ENCODE data around the gene PPP1R9A.

Gene PPP1R9A

DNA sequence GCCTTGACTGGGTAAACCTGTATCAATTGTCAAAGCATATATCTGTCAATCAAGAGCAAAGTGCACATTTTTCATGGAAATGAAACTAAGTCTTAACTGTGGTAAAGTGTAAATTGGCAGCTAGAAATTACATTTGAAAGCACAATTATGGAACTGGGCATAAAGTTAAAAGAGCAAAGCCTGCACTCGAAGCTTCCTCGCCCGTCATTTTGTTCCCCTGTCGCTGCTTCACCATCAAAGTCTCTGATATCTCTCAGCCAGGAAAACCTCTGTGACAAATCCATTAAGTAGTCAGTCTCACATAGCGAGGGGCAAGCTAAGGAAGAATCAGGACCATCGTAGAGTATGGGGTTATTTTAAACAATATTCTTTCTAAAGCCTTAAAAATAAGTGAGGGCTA is 389.1 kb downstream of the PPP1R9A start:
- no peaks in the 10 kb centered on the region for H3K27me3 ChIP-seq (ENCODE audit: control insufficient read depth, insufficient read depth, low read length)
- H3K9me3 ChIP-seq (ENCODE audit: control insufficient read depth, insufficient read depth, low read length): no peaks in the 10 kb centered on the region
- no peaks in the 10 kb centered on the region for H3K4me1 ChIP-seq (ENCODE audit: control insufficient read depth, insufficient read depth, low read length)
- H3K27ac ChIP-seq (ENCODE audit: low read depth, low read length): no peak overlapping the region
- H3K9ac ChIP-seq (ENCODE audit: low read depth, low read length): no peak overlapping the region
- no peak overlapping the region for H3K4me3 ChIP-seq (ENCODE audit: low read depth, low read length)
- no peaks in the 10 kb centered on the region for H3K36me3 ChIP-seq (ENCODE audit: control insufficient read depth, insufficient read depth, low read length)

GRCh38 chr7:95297041-95297440 is 389.6 kb downstream of the PPP1R9A start:
- no peak overlapping the region for H3K9ac ChIP-seq (ENCODE audit: low read depth, low read length)
- H3K9me3 ChIP-seq (ENCODE audit: control insufficient read depth, insufficient read depth, low read length): no peaks in the 10 kb centered on the region
- H3K4me1 ChIP-seq (ENCODE audit: control insufficient read depth, insufficient read depth, low read length): no peaks in the 10 kb centered on the region
- H3K27ac ChIP-seq (ENCODE audit: low read depth, low read length): no peak overlapping the region
- no peaks in the 10 kb centered on the region for H3K27me3 ChIP-seq (ENCODE audit: control insufficient read depth, insufficient read depth, low read length)
- H3K36me3 ChIP-seq (ENCODE audit: control insufficient read depth, insufficient read depth, low read length): no peaks in the 10 kb centered on the region
- no peak overlapping the region for H3K4me3 ChIP-seq (ENCODE audit: low read depth, low read length)

- H3K27ac ChIP-seq (ENCODE audit: low read depth, low read length): no peak overlapping the region
- no peaks in the 10 kb centered on the region for H3K36me3 ChIP-seq (ENCODE audit: control insufficient read depth, insufficient read depth, low read length)
- H3K9me3 ChIP-seq (ENCODE audit: control insufficient read depth, insufficient read depth, low read length): no peaks in the 10 kb centered on the region
- no peak overlapping the region for H3K9ac ChIP-seq (ENCODE audit: low read depth, low read length)
- no peak overlapping the region for H3K4me3 ChIP-seq (ENCODE audit: low read depth, low read length)
- H3K4me1 ChIP-seq (ENCODE audit: control insufficient read depth, insufficient read depth, low read length): no peaks in the 10 kb centered on the region
- H3K27me3 ChIP-seq (ENCODE audit: control insufficient read depth, insufficient read depth, low read length): no peaks in the 10 kb centered on the region
Measured at GRCh38 chr7:95298091-95298490, 390.7 kb downstream of the PPP1R9A start.

DNA sequence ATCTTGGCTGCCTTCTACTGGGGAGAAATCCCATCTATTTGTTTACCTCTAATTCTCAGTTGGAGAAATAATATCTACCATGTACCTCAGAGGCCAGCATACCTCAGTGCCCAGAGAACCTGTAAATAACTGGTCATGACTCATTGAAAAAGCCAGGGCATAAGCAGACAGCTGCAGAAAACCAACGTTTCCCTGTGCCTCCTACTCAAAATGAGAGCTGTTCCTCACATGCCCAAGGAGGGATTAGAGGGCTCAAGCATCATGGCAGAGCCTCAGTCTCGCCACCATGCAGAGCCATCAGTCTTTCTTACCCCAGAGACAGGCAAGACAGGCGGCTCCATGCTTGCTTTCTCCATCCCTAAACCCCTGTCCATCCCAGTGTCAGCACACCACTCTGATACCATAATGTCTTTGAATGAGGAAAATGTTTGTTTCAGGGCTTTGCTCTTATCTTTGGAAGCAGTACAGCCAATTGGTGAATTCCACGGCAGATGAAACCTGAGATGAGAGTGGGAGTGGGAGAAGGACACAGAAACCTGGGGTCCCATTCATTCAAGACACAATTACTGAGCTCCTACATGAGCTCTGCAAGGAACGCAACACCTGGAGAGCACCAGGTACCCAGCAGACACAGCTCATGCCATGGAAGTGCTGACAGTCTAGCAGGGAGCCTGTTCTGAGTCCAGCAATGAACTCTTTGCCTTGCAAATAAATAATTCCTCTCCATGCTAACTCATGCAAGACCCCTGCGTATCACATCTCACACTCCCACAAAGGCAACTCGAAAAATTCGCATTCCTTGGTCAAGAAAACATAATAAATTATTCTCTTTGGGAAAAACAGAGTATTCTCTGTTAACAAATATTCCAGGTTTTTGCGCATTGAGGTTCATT is 395.9 kb downstream of the PPP1R9A start:
- Histone ChIP-seq H3K9ac (ENCODE audit: low read depth, low read length) (no peak overlapping the region), H3K27ac (ENCODE audit: low read depth, low read length) (no peak overlapping the region), H3K36me3 (ENCODE audit: control insufficient read depth, insufficient read depth, low read length) (no peaks in the 10 kb centered on the region), H3K9me3 (ENCODE audit: control insufficient read depth, insufficient read depth, low read length) (no peaks in the 10 kb centered on the region), H3K27me3 (ENCODE audit: control insufficient read depth, insufficient read depth, low read length) (no peaks in the 10 kb centered on the region), H3K4me3 (ENCODE audit: low read depth, low read length) (no peak overlapping the region), H3K4me1 (ENCODE audit: control insufficient read depth, insufficient read depth, low read length) (no peaks in the 10 kb centered on the region)

- no peak overlapping the region for H3K9ac ChIP-seq (ENCODE audit: low read depth, low read length)
- H3K27me3 ChIP-seq (ENCODE audit: control insufficient read depth, insufficient read depth, low read length): no peaks in the 10 kb centered on the region
- H3K4me1 ChIP-seq (ENCODE audit: control insufficient read depth, insufficient read depth, low read length): no peaks in the 10 kb centered on the region
- no peak overlapping the region for H3K27ac ChIP-seq (ENCODE audit: low read depth, low read length)
- no peaks in the 10 kb centered on the region for H3K9me3 ChIP-seq (ENCODE audit: control insufficient read depth, insufficient read depth, low read length)
- H3K4me3 ChIP-seq (ENCODE audit: low read depth, low read length): no peak overlapping the region
- H3K36me3 ChIP-seq (ENCODE audit: control insufficient read depth, insufficient read depth, low read length): no peaks in the 10 kb centered on the region
Measured at GRCh38 chr7:95304990-95305389, 397.6 kb downstream of the PPP1R9A start.

GRCh38 chr7:95309951-95310350 is 402.6 kb downstream of the PPP1R9A start:
- Histone ChIP-seq H3K9ac (ENCODE audit: low read depth, low read length) (no peak overlapping the region), H3K27ac (ENCODE audit: low read depth, low read length) (no peak overlapping the region), H3K36me3 (ENCODE audit: control insufficient read depth, insufficient read depth, low read length) (no peaks in the 10 kb centered on the region), H3K27me3 (ENCODE audit: control insufficient read depth, insufficient read depth, low read length) (no peaks in the 10 kb centered on the region), H3K4me1 (ENCODE audit: control insufficient read depth, insufficient read depth, low read length) (no peaks in the 10 kb centered on the region), H3K4me3 (ENCODE audit: low read depth, low read length) (no peak overlapping the region), H3K9me3 (ENCODE audit: control insufficient read depth, insufficient read depth, low read length) (no peaks in the 10 kb centered on the region)

DNA sequence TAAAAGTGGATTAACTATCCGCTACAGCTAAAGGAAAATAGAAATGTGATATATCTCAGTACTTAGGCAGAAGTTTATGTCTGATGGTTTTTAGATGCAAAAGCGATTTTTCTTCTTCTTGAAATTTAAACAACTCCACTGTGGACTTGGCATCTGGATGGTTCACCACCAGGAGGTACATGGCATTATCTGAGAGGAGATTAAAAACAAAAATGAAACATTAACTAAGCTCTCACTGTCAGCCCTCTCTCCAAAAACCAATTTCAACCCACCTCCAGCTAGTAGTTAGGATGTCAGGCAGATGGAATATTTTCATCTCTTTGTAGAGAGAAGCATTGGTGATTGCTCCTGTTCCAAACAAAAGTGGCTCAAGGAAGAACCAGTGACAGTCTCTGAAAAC is 404.0 kb downstream of the PPP1R9A start:
- H3K36me3 ChIP-seq (ENCODE audit: control insufficient read depth, insufficient read depth, low read length): no peaks in the 10 kb centered on the region

DNA sequence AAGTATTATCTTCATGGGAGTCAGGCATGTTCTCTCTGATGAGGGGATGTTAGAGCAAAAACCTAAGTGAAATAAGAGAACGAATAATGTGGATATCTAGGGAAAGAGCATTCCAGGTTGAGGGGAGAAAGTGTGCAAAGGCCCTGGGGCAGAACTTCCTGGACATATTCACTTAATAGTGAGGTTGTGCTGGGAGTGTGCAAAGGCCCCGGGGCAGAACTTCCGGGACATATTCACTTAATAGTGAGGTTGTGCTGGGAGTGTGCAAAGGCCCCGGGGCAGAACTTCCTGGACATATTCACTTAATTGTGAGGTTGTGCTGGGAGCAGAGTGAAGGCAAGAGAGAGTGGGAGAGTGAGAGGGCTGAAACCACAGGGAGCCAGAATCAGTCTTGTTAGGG is 405.2 kb downstream of the PPP1R9A start:
- Histone ChIP-seq H3K9me3 (ENCODE audit: control insufficient read depth, insufficient read depth, low read length) (no peaks in the 10 kb centered on the region), H3K9ac (ENCODE audit: low read depth, low read length) (no peak overlapping the region), H3K36me3 (ENCODE audit: control insufficient read depth, insufficient read depth, low read length) (no peaks in the 10 kb centered on the region), H3K27ac (ENCODE audit: low read depth, low read length) (no peak overlapping the region), H3K4me3 (ENCODE audit: low read depth, low read length) (no peak overlapping the region), H3K4me1 (ENCODE audit: control insufficient read depth, insufficient read depth, low read length) (no peaks in the 10 kb centered on the region), H3K27me3 (ENCODE audit: control insufficient read depth, insufficient read depth, low read length) (no peaks in the 10 kb centered on the region)

More for the DNA sequence above, 404.0 kb downstream of the PPP1R9A start:
- Histone ChIP-seq H3K27ac (ENCODE audit: low read depth, low read length) (no peak overlapping the region), H3K27me3 (ENCODE audit: control insufficient read depth, insufficient read depth, low read length) (no peaks in the 10 kb centered on the region), H3K9me3 (ENCODE audit: control insufficient read depth, insufficient read depth, low read length) (no peaks in the 10 kb centered on the region), H3K9ac (ENCODE audit: low read depth, low read length) (no peak overlapping the region), H3K4me3 (ENCODE audit: low read depth, low read length) (no peak overlapping the region), H3K4me1 (ENCODE audit: control insufficient read depth, insufficient read depth, low read length) (no peaks in the 10 kb centered on the region)

DNA sequence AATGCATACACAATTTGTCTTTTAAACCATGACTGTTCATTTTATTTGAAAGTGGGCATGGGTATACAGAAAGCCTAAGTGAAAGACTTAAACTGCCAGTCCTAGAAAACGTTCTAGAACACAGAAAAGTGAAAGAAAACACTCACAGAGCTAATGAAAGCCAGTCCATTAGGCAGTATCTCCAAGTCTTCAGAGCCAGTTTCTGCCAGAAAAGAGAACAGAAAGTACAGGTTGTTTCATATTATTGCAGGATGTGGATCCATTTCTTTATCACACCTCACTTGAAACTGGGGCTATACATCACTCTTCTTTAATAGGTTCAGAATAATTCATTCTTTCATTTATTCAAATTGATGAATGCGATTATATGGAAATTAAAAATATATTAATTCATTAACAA is 409.2 kb downstream of the PPP1R9A start:
- Histone ChIP-seq H3K9ac (ENCODE audit: low read depth, low read length) (no peak overlapping the region), H3K4me3 (ENCODE audit: low read depth, low read length) (no peak overlapping the region), H3K9me3 (ENCODE audit: control insufficient read depth, insufficient read depth, low read length) (no peaks in the 10 kb centered on the region), H3K4me1 (ENCODE audit: control insufficient read depth, insufficient read depth, low read length) (no peaks in the 10 kb centered on the region), H3K27ac (ENCODE audit: low read depth, low read length) (no peak overlapping the region), H3K27me3 (ENCODE audit: control insufficient read depth, insufficient read depth, low read length) (no peaks in the 10 kb centered on the region), H3K36me3 (ENCODE audit: control insufficient read depth, insufficient read depth, low read length) (no peaks in the 10 kb centered on the region)

DNA sequence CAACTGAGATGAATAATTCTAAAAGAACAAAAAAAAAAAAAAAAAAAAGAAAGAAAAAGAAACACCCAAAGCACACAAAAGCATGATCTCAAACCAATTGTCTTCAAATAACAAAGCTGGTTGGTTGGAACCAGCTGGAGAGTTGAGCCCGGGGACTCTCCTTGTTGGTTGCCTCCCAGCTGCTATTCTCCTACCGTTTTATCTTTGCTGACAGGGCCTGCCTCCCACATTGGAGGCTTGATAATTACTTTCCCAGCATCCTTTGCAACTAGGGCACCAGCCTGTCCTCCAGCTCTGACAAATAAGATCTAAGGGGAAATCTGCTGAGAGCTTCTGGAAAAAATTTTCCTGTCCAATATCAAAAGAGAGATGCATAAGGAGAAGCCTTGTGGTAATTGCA is 410.2 kb downstream of the PPP1R9A start:
- no peaks in the 10 kb centered on the region for H3K4me1 ChIP-seq (ENCODE audit: control insufficient read depth, insufficient read depth, low read length)
- H3K27me3 ChIP-seq (ENCODE audit: control insufficient read depth, insufficient read depth, low read length): no peaks in the 10 kb centered on the region
- no peaks in the 10 kb centered on the region for H3K36me3 ChIP-seq (ENCODE audit: control insufficient read depth, insufficient read depth, low read length)
- no peak overlapping the region for H3K4me3 ChIP-seq (ENCODE audit: low read depth, low read length)
- no peak overlapping the region for H3K9ac ChIP-seq (ENCODE audit: low read depth, low read length)
- H3K9me3 ChIP-seq (ENCODE audit: control insufficient read depth, insufficient read depth, low read length): no peaks in the 10 kb centered on the region
- no peak overlapping the region for H3K27ac ChIP-seq (ENCODE audit: low read depth, low read length)

DNA sequence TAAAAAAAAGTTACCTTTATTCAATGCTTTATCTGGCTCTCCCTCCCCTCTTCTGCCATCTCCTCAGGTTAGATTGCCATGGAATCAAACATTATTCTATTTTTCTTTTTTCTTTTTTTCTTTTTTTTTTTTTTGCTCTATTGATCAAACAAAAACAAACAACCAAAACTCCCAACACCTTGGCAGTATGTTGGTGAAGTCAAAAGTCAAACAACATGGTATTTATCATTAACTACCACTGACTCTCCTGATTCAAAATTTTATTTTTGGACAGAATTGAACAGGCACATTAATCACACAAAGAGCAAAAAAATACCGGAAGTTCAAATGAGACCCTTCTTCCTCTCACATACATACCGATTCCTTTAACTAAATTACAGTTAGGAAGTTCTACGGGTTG is 410.6 kb downstream of the PPP1R9A start:
- Histone ChIP-seq H3K9ac (ENCODE audit: low read depth, low read length) (no peak overlapping the region), H3K27me3 (ENCODE audit: control insufficient read depth, insufficient read depth, low read length) (no peaks in the 10 kb centered on the region)

More for the DNA sequence above, 410.6 kb downstream of the PPP1R9A start:
- H3K36me3 ChIP-seq (ENCODE audit: control insufficient read depth, insufficient read depth, low read length): no peaks in the 10 kb centered on the region
- H3K27ac ChIP-seq (ENCODE audit: low read depth, low read length): no peak overlapping the region
- no peaks in the 10 kb centered on the region for H3K4me1 ChIP-seq (ENCODE audit: control insufficient read depth, insufficient read depth, low read length)
- no peaks in the 10 kb centered on the region for H3K9me3 ChIP-seq (ENCODE audit: control insufficient read depth, insufficient read depth, low read length)
- H3K4me3 ChIP-seq (ENCODE audit: low read depth, low read length): no peak overlapping the region

Measured in HUES48 (cell line).